H9 (cell line): Measurements from ENCODE around the gene RHOA. TPM values are rescaled to one million over a fixed set of nuclear protein-coding genes. Genes with fewer than 3 reads are reported as not detected.

Experiments
- DNase-seq: peaks from one replicate; pipeline ENCODE4 v3.0.0-alpha.2; 2017
- H2AFZ ChIP-seq: one replicate; pipeline ENCODE4 v1.6.1; 2013; ENCODE audit warnings: mild to moderate bottlenecking, low read length, control low read depth, moderate library complexity
- H2AK5ac ChIP-seq: 2 replicates; pipeline ENCODE4 v1.6.1; 2013; ENCODE audit warnings: low read length, control low read depth, mixed read lengths; ENCODE audit not compliant: insufficient read length
- H2BK120ac ChIP-seq: one replicate; pipeline ENCODE4 v1.6.1; 2013; ENCODE audit warnings: low read depth, mild to moderate bottlenecking, low read length, control low read depth, inconsistent platforms; ENCODE audit not compliant: poor library complexity, severe bottlenecking
- H2BK12ac ChIP-seq: 2 replicates; pipeline ENCODE4 v1.6.1; 2013; ENCODE audit warnings: low read length, control low read depth, mixed read lengths, low read depth; ENCODE audit not compliant: insufficient read length
- H2BK15ac ChIP-seq: 2 replicates; pipeline ENCODE4 v1.6.1; 2013; ENCODE audit warnings: low read depth, low read length, control low read depth
- H2BK20ac ChIP-seq: one replicate; pipeline ENCODE4 v1.6.1; 2013; ENCODE audit warnings: low read depth, mild to moderate bottlenecking, low read length, control low read depth, inconsistent platforms; ENCODE audit not compliant: poor library complexity, severe bottlenecking
- H2BK5ac ChIP-seq: 2 replicates; pipeline ENCODE4 v1.6.1; 2013; ENCODE audit warnings: low read length, control low read depth, mixed read lengths; ENCODE audit not compliant: insufficient read length
- H3K14ac ChIP-seq: 2 replicates; pipeline ENCODE4 v1.6.1; 2013; ENCODE audit warnings: low read length, control low read depth; ENCODE audit not compliant: insufficient read depth
- H3K18ac ChIP-seq: 2 replicates; pipeline ENCODE4 v1.6.1; 2013; ENCODE audit warnings: low read depth, mild to moderate bottlenecking, mixed read lengths, low read length, control low read depth; ENCODE audit not compliant: insufficient read length
- H3K23ac ChIP-seq: 2 replicates; pipeline ENCODE4 v1.6.1; 2013; ENCODE audit warnings: low read length, control low read depth, mixed read lengths, low read depth; ENCODE audit not compliant: insufficient read length
- H3K23me2 ChIP-seq: 2 replicates; pipeline ENCODE4 v1.6.1; 2013; ENCODE audit warnings: low read depth, mild to moderate bottlenecking, mixed read lengths, low read length, control low read depth; ENCODE audit not compliant: insufficient read length, poor library complexity, severe bottlenecking
- H3K27ac ChIP-seq: 2 replicates; pipeline ENCODE4 v1.5.1; 2013; ENCODE audit warnings: low read length, control low read depth, mixed read lengths, low read depth; ENCODE audit not compliant: insufficient read length
- H3K27me3 ChIP-seq: 2 replicates; pipeline ENCODE4 v1.6.1; 2013; ENCODE audit warnings: low read length, control low read depth, inconsistent platforms; ENCODE audit not compliant: insufficient read depth
- H3K4ac ChIP-seq: 2 replicates; pipeline ENCODE4 v1.6.1; 2013; ENCODE audit warnings: low read depth, mild to moderate bottlenecking, control low read depth, inconsistent platforms, low read length, moderate library complexity
- H3K4me1 ChIP-seq: 2 replicates; pipeline ENCODE4 v1.6.1; 2013; ENCODE audit warnings: low read length, control low read depth, inconsistent platforms; ENCODE audit not compliant: insufficient read depth
- H3K4me2 ChIP-seq: 2 replicates; pipeline ENCODE4 v1.6.1; 2013; ENCODE audit warnings: low read length, control low read depth, mixed read lengths; ENCODE audit not compliant: insufficient read length, insufficient read depth
- H3K56ac ChIP-seq: 2 replicates; pipeline ENCODE4 v1.6.1; 2013; ENCODE audit warnings: low read depth, mild to moderate bottlenecking, mixed read lengths, low read length, control low read depth; ENCODE audit not compliant: insufficient read length
- H3K79me1 ChIP-seq: 2 replicates; pipeline ENCODE4 v1.6.1; 2013; ENCODE audit warnings: low read depth, mild to moderate bottlenecking, moderate library complexity, low read length, control low read depth, inconsistent platforms; ENCODE audit not compliant: insufficient read depth, poor library complexity, severe bottlenecking
- H3K79me2 ChIP-seq: 2 replicates; pipeline ENCODE4 v1.6.1; 2013; ENCODE audit warnings: low read length, control low read depth, inconsistent platforms; ENCODE audit not compliant: insufficient read depth
- H3K9ac ChIP-seq: 2 replicates; pipeline ENCODE4 v1.6.1; 2013; ENCODE audit warnings: low read length, control low read depth, mixed read lengths; ENCODE audit not compliant: insufficient read length; ENCODE audit errors: extremely low read depth
- H3K9me3 ChIP-seq: one replicate; pipeline ENCODE4 v1.6.1; 2013; ENCODE audit warnings: low read depth, low read length, inconsistent platforms; ENCODE audit not compliant: control insufficient read depth
- H3T11ph ChIP-seq: one replicate; pipeline ENCODE4 v1.6.1; 2013; ENCODE audit warnings: mild to moderate bottlenecking, low read length, control low read depth, inconsistent platforms
- H4K20me1 ChIP-seq: one replicate; pipeline ENCODE4 v1.6.1; 2013; ENCODE audit not compliant: control insufficient read depth, insufficient read length, insufficient read depth
- H4K5ac ChIP-seq: 2 replicates; pipeline ENCODE4 v1.6.1; 2013; ENCODE audit warnings: low read depth, mild to moderate bottlenecking, mixed read lengths, low read length, control low read depth; ENCODE audit not compliant: insufficient read length
- H4K8ac ChIP-seq: replicated peaks from 2 replicates; pipeline ENCODE4 v1.6.1; 2013; ENCODE audit warnings: low read length, control low read depth, mixed read lengths, low read depth; ENCODE audit not compliant: insufficient read length
- H4K91ac ChIP-seq: 2 replicates; pipeline ENCODE4 v1.6.1; 2013; ENCODE audit warnings: low read depth, mild to moderate bottlenecking, moderate library complexity, mixed read lengths, low read length, control low read depth; ENCODE audit not compliant: insufficient read length
- H3K27ac Mint-ChIP-seq, 3 experiments: 2 replicates in 2 of 3; 3 replicates in 1 of 3; pipeline ENCODE4 v1.8.0; 2020 to 2021; ENCODE audit warnings: mixed read lengths in 3 of 3, mild to moderate bottlenecking in 1 of 3, moderate library complexity in 1 of 3
- H3K27me3 Mint-ChIP-seq: 2 replicates; pipeline ENCODE4 v1.8.0; 2021; ENCODE audit warnings: low read depth, mild to moderate bottlenecking, moderate library complexity, mixed read lengths
- H3K36me3 Mint-ChIP-seq, 3 experiments: 2 replicates in 2 of 3; 3 replicates in 1 of 3; pipeline ENCODE4 v1.8.0; 2020 to 2021; ENCODE audit warnings: low read depth in 3 of 3, mixed read lengths in 3 of 3; ENCODE audit not compliant: insufficient read depth in 1 of 3
- H3K4me1 Mint-ChIP-seq, 2 experiments: 2 replicates each; pipeline ENCODE4 v1.8.0; 2020; ENCODE audit warnings: mixed read lengths in 2 of 2
- H3K4me3 Mint-ChIP-seq, 2 experiments: 2 replicates in 1 of 2; 3 replicates in 1 of 2; pipeline ENCODE4 v1.8.0; 2020 to 2021; ENCODE audit warnings: mild to moderate bottlenecking in 2 of 2, mixed read lengths in 2 of 2, moderate library complexity in 1 of 2
- H3K9me3 Mint-ChIP-seq, 2 experiments: 2 replicates in 1 of 2; 3 replicates in 1 of 2; pipeline ENCODE4 v1.8.0; 2020; ENCODE audit warnings: mild to moderate bottlenecking in 2 of 2, mixed read lengths in 2 of 2, moderate library complexity in 1 of 2
- CTCF ChIP-seq: fragments of 200-600 bp; sonication (generic); conservative IDR thresholded peaks from 3 replicates; pipeline ENCODE4 v1.8.0; 2021; ENCODE audit warnings: antibody characterized with exemption, mild to moderate bottlenecking
- WGBS: extraction: QIAGEN DNeasy Blood & Tissue Kit; methylation state at CpG from one replicate; pipeline ENCODE4 v1.1.7; 2013; ENCODE audit warnings: missing lambda C conversion rate, low lambda C conversion rate, mixed read lengths; ENCODE audit not compliant: insufficient read length; ENCODE audit errors: extremely low coverage; 5-methylcytosine and 5-hydroxymethylcytosine counted together
- total RNA-seq: library from RNA; stranded (reverse); gene quantifications from 2 replicates; pipeline ENCODE4 v1.2.1, GENCODE V29; 2021

Gene RHOA
- total RNA-seq, 1 experiment from 2014 or later = 403 TPM

GRCh38 chr3:49403891-49404290 is 7.9 kb downstream of the RHOA start:
- Histone ChIP-seq H3K56ac (no peak overlapping the region), H3K14ac (no peak overlapping the region), H4K91ac (no peak overlapping the region), H3T11ph (no peak overlapping the region), H3K79me2 (peaks cover 61% of the 10 kb centered on the region), H3K23ac (no peak overlapping the region), H3K23me2 (no peaks in the 10 kb centered on the region), H3K4me1 (peaks cover 3% of the 10 kb centered on the region; the same call in 1 of the 2 replicates), H2BK15ac (no peak overlapping the region), H3K4me2 (no peak overlapping the region), H2AFZ (no peak overlapping the region), H3K18ac (no peak overlapping the region), H2BK12ac (no peak overlapping the region), H2BK5ac (no peak overlapping the region), H4K8ac (no peak overlapping the region), H3K9me3 (no peaks in the 10 kb centered on the region), H3K27me3 (no peaks in the 10 kb centered on the region), H4K5ac (no peak overlapping the region), H3K27ac (no peak overlapping the region), H2BK20ac (no peak overlapping the region), H2AK5ac (no peak overlapping the region), H4K20me1 (no peaks in the 10 kb centered on the region), H3K79me1 (peaks cover 14% of the 10 kb centered on the region), H3K9ac (no peak overlapping the region), H3K4ac (no peak overlapping the region), H2BK120ac (no peak overlapping the region)
- Mint-ChIP-seq H3K27ac (no peak overlapping the region), H3K27me3 (no peaks in the 10 kb centered on the region), H3K4me3 (no peak overlapping the region), H3K36me3 (peaks cover 10 to 29% (median 26%) of the 10 kb centered on the region in 3 experiments; a peak in 6 of 7 replicates), H3K4me1 (peaks cover 20 to 22% of the 10 kb centered on the region in 2 experiments), H3K9me3 (no peaks in the 10 kb centered on the region)
- DNase-seq = no peak
- no peak for TF ChIP-seq CTCF
- WGBS = no CpG with 5 or more reads among the region's 5 CpGs
